GM18907 (cell line): ENCODE data around the gene MYO3B.
"Not testable (repeated sequence)": the region's sequence is repeated elsewhere in the genome, so short reads cannot be mapped to it uniquely, and the experiment has no call there.

Experiments used
- ATAC-seq: cut with Tn5 transposase; IDR thresholded peaks from one replicate; pipeline ENCODE4 v1.9.1; 2021; ENCODE audit warnings: mild to moderate bottlenecking, moderate library complexity; ENCODE audit not compliant: unreplicated experiment

MYO3B gene

DNA sequence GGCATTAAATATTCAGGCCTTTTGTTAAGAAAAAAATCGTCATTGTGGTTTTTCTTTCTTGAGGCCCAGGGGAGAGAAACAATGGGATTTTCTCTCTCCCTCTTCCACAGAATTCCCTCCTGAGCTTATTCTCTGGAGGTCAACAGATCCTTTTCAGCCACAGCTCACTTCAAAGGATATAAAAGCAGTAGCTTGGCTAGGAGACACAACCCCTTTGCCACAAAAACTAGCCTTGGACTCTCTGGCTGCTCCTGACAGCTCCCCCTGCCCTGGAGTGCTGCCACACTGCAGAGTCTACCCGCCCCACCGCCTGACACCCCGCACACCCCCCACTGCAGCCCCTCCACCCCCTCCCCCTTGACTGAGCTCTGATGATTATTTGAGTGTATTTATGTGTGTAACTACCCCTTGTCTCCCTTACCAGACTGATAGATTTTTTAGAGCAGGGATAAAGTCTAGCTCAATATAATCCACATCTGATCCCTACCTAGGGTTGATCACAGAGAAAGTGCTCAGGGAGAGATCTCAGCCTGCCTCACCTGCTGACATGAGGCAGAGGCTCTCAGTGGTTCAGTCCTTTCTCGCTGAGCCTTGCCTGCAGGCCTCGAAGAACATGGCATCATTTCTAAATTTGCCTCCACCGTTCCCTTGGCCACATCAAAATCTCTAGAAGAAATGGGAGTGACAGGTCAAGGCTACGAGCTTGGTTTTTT lies 405.0 kb downstream of the MYO3B start:
- ATAC-seq: no peak

DNA sequence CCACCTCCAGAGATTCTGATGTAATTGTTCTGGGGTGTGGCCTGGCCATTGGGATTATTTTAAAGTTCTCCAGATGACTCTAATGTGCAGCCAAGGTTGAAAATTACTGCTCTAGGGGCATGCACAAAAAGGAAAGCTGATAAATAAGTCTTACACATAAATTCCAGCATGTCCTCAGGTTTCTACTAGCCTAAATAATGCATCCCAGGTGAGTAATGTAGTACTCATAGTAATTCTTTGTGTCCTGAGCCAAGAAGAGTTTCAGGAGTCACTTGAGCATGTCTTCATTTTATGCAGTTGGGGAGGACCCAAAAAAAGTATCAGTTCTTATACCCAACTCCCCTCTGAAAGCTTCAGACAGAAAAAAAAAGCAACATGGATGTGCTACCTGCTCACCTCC lies 407.1 kb downstream of the MYO3B start:
- ATAC-seq: no peak

DNA sequence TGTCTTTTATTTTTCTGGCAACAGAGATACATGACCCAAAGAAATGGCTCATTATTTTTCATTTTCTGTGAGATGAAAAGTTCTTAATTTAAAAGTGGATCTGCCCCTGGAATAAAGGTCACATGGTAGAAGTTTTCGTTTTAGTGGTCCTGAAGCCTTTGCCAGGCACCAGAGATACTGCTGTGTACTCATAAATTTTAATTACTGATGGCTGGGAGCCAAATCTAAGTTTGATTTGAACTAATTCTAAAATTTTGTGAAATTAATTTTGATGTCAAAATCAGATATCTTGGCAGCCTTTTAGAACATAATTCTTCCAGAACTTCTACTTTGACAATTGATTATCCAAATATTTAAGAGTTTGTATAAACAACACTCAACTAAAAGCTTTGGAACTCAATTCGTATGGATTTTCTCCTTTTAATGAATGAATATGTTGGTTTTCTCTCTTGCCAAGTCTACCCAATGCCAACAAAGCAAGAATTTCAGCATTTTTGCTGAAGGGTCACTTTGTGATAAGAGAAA lies 408.7 kb downstream of the MYO3B start:
- no peak for ATAC-seq

DNA sequence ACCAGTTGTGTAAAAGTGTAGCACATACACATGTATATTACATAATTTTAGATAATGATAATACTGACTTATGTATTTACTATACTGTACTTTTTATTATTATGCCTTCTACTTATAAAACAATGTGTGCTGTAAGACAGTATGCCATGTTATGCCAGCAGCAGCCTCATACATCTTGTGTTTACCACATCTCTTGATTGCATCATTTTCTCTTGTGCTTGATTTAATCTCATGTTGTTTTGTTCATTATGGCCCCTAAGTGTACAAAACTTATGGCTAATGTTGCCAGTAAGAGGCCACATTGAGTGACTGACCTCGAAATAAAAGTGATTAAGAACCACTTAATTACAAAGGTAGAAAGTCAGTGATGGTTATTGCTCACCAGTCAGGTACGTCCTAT lies 409.2 kb downstream of the MYO3B start:
- no peak for ATAC-seq

DNA sequence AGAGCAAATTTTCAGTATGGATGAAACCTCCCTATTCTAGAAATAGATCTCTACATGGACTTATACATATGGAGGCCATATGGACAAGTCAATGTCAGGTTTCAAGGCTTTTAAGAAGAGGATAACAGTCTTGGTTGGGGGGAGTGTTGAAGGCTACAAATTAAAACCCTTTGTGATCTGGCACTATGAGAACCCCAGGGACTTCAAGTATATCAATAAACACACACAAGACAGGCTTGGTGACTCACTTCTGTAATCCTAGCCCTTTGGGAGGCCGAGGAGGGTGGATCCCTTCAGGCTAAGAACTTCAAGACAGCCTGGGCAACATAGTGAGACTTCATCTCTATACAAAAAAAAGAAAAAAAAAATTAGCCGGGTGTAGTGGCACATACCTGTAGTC lies 410.0 kb downstream of the MYO3B start:
- no peak for ATAC-seq

DNA sequence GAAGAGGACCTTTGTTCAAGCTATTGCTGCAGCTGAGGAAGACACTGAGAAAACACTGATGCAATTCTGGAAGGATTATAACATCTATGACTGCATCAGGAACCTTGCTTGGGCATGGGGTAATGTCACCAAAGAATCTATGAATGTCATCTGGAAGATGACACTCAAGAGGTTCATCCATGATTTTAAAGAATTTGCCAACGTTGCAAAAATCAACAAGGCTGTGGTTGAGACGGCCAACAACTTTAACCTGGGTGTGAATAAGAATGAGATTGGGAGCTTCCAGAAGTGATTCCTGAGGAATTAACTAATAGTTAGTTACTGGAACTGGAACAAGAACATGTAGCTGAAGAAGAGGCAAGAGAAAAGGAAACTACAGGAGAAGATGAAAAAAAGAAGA lies 410.8 kb downstream of the MYO3B start:
- ATAC-seq: no peak

DNA sequence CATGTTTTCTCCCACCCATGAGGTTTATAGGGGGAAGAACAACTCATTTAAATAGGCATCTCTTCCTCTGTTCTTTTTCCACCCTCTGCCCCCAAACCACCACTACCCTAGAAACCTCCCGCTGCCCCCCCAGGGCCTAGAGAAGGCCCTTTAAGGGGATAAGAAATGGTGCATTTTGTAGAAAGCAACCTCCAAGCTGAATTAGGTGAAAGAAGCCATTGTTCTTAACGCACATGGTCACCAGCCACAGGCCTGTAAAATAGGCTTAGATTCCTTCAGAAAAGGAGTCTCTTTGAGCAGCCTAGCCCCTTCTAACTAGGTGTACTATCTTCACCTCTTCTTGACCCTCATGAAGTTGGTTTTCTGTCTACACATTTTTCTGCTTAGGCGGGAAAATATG lies 418.6 kb downstream of the MYO3B start:
- ATAC-seq: no peak

DNA sequence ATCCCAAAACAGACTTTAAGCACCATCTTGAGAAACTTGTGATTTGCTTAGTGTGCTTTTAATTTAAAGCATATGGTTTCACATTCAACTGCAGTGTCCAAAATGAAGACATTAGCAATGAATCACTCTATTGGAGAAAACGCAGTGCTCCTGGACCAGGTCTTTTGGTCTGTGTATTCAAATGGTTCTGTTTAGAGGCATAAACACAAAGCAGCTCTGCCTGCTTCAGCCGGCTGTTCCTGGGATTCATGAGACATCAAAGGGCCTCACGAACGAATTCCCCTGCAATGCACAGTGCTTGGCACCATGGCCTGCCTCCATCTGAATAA lies 420.1 kb downstream of the MYO3B start:
- no peak for ATAC-seq

DNA sequence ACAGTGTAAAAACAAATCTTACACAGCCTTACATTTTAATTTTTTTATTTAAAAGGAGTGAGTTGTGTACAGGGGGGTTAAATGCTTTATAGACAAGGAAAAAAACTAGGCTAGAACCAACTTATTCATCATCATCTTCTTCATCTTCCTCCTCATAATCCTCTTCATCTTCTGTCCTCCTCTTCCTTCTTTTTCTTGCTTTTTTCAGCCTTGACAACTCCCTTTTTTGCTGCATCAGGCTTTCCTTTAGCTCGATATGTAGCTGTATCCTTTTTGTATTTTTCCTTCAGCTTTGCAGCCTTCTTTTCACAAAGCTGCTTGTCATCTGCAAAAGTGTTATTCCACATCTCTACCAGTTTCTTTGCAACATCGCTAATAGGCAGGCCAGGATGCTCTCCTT lies 423.5 kb downstream of the MYO3B start:
- ATAC-seq: no peak

DNA sequence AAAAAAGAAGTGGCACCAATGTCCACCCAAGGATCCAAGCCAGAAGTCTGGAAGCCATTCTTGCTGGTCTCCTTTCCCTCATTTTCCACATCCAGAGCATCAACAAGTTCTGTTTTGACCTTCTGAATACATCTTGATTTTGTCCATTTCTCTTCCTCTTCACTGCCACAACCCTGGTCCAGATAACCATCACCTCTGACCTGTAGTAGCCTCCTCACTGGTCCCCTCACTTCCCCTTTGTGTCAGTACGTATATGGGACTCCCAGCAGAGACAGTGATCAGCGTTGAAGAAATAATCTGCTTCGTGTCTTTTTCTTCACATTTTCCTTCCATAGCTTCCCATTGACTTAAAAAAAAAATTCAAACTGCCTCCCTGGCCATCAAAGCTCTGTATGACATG lies 427.9 kb downstream of the MYO3B start:
- no peak for ATAC-seq

DNA sequence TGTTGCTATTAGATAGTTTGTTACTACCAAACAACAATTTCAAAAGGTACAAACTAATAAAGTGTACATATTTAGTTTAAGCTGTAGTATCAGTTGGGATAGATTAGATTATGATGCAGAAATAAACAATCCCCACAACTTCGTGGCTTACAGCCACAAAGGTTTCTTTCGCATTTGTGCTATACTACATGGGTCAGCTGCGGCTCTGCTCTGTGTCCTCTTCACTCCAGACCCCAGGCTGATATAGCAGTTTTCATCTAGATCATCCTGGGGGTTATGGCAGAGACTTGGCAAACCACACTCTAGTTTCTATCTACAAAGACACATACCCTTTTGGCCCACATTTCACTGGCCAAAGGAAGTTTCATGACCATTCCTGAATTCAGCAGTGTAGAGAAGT lies 429.2 kb downstream of the MYO3B start:
- ATAC-seq: no peak

DNA sequence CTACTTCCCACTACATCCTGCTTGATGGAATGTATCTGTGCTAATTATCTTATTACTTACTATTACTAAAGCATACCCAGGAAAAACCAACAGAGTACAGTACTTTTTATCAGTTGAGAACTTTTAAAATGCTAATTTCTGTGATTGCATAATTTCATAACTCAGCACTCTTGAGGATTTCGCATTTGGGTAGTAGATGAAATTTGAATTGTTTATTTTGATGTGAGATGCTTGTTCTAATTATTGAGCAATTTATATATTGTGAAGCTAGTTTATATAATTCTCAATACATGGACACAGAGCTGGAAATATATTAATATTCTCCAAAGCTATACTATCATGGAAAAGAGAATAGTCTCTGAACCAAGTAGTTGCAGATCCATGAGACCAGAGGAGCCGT lies 432.7 kb downstream of the MYO3B start:
- no peak for ATAC-seq

DNA sequence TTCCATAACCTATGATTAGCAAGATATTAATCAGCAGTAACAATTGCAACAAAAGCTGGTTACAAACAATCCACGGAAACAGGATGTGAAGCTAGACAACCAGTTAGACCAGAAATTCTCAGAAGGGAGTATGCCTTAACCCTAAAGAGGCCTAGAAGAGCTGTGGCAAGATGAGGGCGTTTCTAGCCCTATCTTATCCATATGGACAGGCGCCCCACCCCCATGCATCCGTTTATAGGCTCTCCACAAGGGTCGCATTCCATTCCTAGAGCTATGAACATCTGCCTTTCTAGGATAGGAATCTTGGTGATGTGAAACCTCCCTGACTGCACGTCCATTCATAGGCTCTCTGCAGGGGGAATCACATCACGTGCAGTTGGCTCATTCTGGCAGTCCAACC lies 441.0 kb downstream of the MYO3B start:
- ATAC-seq: not testable (repeated sequence)

DNA sequence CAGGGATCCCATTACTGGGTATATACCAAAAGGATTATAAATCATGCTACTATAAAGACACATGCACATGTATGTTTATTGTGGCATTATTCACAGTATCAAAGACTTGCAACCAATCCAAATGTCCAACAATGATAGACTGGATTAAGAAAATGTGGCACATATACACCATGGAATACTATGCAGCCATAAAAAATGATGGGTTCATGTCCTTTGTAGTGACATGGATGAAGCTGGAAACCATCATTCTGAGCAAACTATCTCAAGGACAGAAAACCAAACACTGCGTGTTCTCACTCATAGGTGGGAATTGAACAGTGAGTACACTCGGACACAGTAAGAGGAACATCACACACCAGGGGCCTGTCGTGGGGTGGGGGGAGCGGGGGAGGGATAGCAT lies 457.1 kb downstream of the MYO3B start:
- ATAC-seq: not testable (repeated sequence)

DNA sequence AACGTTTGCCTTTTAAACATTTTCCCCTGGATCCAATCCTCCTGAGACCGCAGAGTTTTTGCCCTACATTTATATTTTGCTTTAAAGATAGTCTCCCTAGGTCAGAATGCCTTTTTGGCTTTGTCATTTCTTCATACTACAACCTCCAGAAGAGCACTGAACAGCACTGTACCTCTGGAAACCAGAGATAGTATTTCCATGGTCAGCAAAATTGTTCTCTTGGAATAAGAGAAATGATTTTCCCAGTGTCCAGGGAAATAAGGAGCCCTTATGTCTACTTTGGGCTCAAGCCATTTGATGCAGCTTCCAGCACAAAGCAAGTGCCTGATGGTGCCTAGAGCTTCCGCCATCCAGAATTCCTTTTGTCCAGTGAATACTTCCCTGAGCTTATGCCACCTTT lies 461.7 kb downstream of the MYO3B start:
- no peak for ATAC-seq

DNA sequence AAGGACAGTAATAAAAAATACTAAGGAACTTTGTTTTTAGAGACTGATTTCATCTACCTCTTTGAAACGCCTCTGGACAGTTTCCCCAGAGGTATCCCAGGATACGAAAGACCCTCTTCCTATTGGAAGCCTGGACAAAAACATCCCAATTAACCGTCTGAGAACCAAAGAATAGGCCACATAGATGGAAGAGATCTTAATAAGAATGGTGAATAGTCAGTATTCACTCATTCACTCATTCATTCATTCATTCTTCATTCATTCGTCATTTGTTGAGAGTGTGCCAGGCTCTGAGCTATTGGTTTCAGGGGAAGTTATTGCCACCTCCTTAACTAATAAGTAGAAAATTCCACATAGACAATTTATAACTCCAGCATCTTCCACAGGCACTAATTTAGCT lies 464.0 kb downstream of the MYO3B start:
- no peak for ATAC-seq

DNA sequence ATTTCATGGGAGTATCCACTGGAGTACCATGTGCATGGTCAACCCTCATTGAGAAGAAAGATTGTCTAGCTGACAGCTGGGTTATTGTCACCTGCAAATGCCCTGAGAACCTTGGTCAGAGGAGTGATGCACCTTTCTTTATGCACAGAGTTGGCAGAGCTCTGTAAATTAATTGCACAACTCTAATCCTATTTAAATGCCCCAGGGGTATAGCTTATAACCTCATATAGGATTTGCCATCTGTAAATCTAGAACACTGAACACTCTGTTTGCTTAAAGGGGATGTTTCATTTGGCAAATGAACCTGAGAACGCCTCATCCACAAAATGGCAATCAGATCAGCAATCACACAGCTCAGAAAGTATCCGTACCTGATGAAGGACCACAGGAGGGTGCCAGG lies 465.4 kb downstream of the MYO3B start:
- no peak for ATAC-seq

DNA sequence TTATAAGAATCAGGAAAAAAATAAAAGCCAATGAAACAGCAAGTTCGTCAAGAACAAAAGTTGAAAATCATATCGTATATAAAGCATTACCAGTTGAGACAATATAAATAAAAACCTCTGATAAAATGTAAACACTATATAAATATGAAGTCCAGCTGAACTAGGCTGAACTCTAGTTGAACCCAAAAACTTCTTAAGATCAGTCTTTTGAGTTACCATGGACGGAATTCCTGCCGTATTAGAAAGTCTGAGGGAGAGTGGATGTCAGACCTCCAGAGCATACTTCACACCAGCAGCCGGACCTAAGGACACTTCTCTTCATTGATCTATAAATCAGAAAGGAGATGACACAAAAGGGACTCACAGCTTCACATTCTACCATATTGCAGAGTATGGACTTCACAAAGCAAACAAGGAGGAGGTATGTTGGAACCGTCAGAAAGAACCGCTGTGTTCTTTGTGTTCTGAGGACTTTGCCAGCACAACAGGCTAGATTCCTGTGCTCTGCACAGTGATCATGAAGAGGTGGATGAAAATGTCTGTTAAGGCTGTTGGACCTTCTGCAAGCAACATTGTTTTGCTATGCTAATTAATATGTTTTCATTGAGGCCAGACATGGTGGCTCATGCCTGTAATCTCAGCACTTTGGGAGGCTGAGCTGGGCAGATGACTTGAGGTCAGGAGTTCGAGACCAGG lies 469.9 kb downstream of the MYO3B start:
- ATAC-seq: no peak

DNA sequence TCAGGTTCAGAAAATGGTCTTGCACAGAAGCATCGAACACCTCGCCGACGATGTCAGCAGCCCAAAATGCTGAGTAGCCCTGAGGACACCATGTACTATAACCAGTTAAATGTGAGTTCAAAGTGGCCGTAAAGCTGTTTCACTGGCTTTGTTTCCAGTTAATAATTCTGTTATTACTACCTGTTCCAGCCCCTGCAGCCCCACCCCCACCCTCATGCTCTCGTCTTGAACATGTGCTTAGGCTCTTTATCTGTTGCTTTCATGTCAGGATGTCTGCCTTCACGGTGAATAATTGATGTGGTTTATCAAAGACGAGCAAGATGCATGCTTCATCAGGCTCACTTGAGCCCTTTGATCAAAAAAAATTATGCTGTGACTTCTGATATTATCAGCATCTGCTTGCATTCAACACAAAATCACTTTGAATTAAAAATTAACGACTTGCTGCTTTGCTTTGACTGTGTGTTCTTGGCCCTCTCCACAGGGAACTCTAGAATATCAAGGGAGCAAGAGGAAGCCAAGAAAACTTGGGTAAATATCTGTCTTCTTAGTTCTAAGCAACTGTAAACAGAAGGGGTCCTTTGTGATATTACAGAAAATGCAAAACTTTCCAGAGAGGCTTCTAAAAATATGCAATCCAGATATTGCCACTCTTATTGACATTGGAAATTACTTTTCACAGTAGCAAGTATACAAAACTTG lies 473.8 kb downstream of the MYO3B start:
- ATAC-seq: no peak

DNA sequence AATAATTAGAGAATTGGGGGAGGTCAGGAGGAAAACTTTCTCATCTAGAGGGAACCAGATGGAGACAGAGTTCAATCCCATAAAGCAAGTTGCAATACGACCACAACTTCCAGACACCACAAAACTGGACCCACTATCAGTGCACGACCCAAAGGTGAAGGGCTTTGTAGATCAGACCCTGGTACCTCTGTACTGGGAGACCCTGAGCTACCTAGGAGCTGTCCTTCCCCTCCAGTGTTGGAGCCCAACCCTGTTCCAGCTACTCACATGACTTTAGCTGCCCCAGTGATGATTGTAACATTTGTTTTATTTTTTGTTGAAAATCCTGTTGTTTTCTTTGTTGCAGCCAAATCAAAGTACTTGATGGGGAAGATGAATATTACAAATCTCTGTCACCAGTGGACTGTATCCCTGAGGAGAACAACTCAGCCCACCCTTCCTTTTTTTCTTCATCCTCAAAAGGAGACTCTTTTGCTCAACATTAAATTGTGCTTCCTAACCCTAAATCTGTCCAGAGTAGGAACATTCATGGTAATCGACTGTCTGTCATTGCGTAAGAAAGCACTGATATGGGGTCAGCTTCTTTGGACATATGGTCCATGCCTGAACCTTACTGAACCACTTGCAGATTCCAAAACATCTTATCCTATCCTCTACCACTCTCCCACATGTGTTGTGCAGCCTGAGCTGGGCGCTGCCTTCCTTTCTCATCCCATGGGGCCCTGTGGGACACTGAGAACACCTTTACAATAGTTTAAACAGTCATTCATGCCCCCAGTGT lies 474.9 kb downstream of the MYO3B start:
- no peak for ATAC-seq

DNA sequence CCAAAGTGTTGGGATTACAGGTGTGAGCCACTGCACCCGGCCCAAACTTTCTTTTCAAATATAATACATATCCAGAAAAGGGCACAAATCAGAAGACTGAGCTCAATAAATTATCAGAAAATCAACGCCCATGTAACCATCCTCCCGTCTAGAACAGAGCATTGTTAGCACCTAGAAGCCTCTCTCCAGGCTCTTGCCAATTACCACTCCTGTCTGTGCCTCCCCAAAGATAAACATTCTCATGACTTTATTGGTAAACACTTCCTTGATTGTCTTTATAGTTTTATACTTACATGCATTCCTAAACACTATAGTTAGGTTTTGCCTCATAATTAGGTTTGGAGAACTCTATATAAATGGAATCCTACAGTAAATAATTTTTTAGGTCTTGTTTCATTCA lies 478.7 kb downstream of the MYO3B start:
- ATAC-seq: no peak
